Transverse colon (tissue), 4 donors: Measurements from ENCODE around the gene PCGF6.

ENCODE experiments used
- CTCF ChIP-seq, 5 experiments: fragments of 200-600 bp in 3 of 5; fragments of 450-650 bp in 2 of 5; sonication (generic) in 3 of 5; IDR thresholded peaks; 1 replicate in 2 of 5; 2 replicates in 3 of 5; pipeline ENCODE4 v1.5.1; 2016 to 2017; ENCODE audit warnings: antibody characterized with exemption in 5 of 5, inconsistent platforms in 3 of 5, mild to moderate bottlenecking in 2 of 5, moderate library complexity in 1 of 5
- POLR2A ChIP-seq: fragments of 450-650 bp; IDR thresholded peaks from one replicate; pipeline ENCODE4 v1.6.1; 2016; ENCODE audit warnings: antibody characterized with exemption, mild to moderate bottlenecking, moderate library complexity
- POLR2AphosphoS5 ChIP-seq, 3 donors: sonication (generic); formaldehyde crosslinking; IDR thresholded peaks; one replicate each; pipeline ENCODE4 v1.6.1; 2016; ENCODE audit warnings: antibody characterized with exemption in 3 of 3

DNA sequence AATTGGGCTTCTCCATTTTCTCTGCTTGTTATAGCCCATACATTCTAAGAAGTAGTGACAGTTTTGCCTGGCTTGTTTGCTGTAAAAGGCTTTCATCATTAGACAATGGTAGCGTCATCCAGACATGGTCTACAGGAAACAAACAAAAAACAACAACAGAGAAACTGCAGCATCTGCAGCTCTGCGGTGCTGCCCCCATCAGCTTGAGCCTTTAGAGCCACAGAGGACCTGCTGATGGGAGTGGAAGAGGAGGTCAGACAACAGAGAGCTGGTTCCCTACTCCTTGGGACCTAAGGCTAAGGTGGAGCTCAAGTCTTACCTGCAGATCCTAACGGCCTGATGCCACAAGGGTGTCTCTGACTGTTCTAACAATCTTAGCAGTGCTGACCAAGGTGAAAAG lies 70.9 kb downstream of the PCGF6 start:
- TF ChIP-seq CTCF (IDR thresholded peaks at IDR 0.05) (no peak), POLR2A (no peak), POLR2AphosphoS5 (IDR thresholded peaks at IDR 0.05) (no peak)
